ENCODE data around the gene PEMT. TPM values are rescaled to one million over a fixed set of nuclear protein-coding genes. Genes with fewer than 3 reads are reported as not detected.

Gene PEMT
- total and polyA plus RNA-seq, 9 of the 15 experiments (the other 6 are each of a cell fraction or from before 2014, with no cell fraction given) = 1.4 to 36.4 (median 13.6) TPM

DNA sequence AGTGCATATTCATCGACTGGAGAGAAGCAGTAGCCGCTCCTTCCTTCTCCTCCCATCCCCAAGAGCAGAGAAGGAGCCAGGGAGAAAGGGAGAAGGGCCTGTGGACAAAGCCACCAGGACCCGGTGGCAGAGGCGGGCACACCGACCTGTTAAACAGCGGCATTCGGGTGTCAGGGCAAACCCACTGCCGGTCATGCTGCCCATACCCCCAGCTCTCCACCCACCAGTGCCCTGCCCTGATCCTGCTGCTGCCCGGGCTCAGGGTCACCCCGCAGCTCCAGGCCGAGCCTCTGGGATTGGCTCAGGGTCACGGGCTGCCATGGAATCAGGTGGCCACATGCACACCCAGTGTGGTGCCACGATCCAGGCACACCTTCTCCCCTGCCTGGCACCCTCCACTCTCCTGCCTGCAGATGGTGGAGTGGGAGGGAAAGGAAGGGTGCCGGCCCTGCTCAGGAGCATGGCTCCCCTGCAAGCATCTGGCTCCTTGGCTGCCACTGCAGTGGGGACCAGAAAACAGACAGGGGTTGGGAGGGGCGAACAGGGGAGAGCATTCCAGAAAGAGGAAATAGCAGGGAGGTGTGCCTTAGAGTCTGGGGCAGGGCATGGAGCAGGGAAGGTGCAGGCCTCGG lies 77.0 kb downstream of the PEMT start:
- intact Hi-C loops (cut with micrococcal nuclease) (no loop called here), in situ Hi-C loops (cut with MboI) (no loop called here)
- Histone ChIP-seq H3K9me1 (ENCODE audit: control insufficient read depth, insufficient read depth, low read length) (peaks cover 5% of the 10 kb centered on the region), H3K4me1 (replicated peaks in 1 of 2; ENCODE audit: control insufficient read depth in 2 of 2, insufficient read depth in 2 of 2, low read length in 2 of 2) (peaks cover 8 to 36% of the 10 kb centered on the region in 2 experiments; a peak in 4 of 5 replicates), H3K79me2 (ENCODE audit: control insufficient read depth, insufficient read depth, low read length) (no peaks in the 10 kb centered on the region), H3K4me2 (ENCODE audit: insufficient read depth, low read length) (no peak overlapping the region), H3K27ac (ENCODE audit: extremely low read depth, low read depth, low read length) (no peak overlapping the region), H3K4me3 (no peak overlapping the region), H3K9ac (ENCODE audit: insufficient read depth in 1 of 2, low read depth in 2 of 2, low read length in 2 of 2) (no peak overlapping the region), H3K9me3 (replicated peaks; ENCODE audit: control insufficient read depth, insufficient read depth, low read depth, low read length) (no peaks in the 10 kb centered on the region), H3K36me3 (ENCODE audit: control insufficient read depth, insufficient read depth, low read length) (no peaks in the 10 kb centered on the region), H3K27me3 (ENCODE audit: control insufficient read depth in 2 of 2, insufficient read depth in 2 of 2, low read length in 2 of 2) (no peaks in the 10 kb centered on the region), H2AFZ (ENCODE audit: low read depth, low read length) (no peak overlapping the region), H4K20me1 (replicated peaks; ENCODE audit: control insufficient read depth, insufficient read depth, low read length) (no peaks in the 10 kb centered on the region)
- ChIA-PET POLR2A (interaction anchor here (0.5 kb wide), 1 partner anchor 20 kb away, joined by 4 read pairs; no protein-coding TSS in a partner anchor), CTCF (ENCODE audit: low intra/inter-chr PET ratio) (no interaction called here)
- 42% methylated on average over 9 of the region's 16 CpGs for WGBS (ENCODE audit: insufficient coverage, low coverage, missing lambda C conversion rate)
- no peak for FAIRE-seq
- no peak for TF ChIP-seq ZZZ3 (IDR thresholded peaks at IDR 0.05)
- TF ChIP-seq, protein P1, sequence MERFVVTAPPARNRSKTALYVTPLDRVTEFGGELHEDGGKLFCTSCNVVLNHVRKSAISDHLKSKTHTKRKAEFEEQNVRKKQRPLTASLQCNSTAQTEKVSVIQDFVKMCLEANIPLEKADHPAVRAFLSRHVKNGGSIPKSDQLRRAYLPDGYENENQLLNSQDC (CRISPR knock-in tag; IDR thresholded peaks at IDR 0.05) = no peak
- TF ChIP-seq CHD4 (IDR thresholded peaks at IDR 0.05; ENCODE audit: insufficient read depth, insufficient replicate concordance, low read depth, low read length, poor library complexity, severe bottlenecking) = no peak
- no peak for TF ChIP-seq KAT7 (CRISPR knock-in tag; IDR thresholded peaks at IDR 0.05; ENCODE audit: borderline replicate concordance)
- TF ChIP-seq SREBF2 (CRISPR knock-in tag; IDR thresholded peaks at IDR 0.05) = no peak
- TF ChIP-seq ZNF3 (CRISPR knock-in tag; IDR thresholded peaks at IDR 0.05) = no peak
- no peak for TF ChIP-seq ZNF699 (CRISPR knock-in tag; IDR thresholded peaks at IDR 0.05; ENCODE audit: insufficient replicate concordance)
- TF ChIP-seq COPS2 (conservative IDR thresholded peaks at IDR 0.05) = no peak
- TF ChIP-seq ZNF561 (CRISPR knock-in tag; conservative IDR thresholded peaks at IDR 0.05) = no peak
- TF ChIP-seq MYBL2 (IDR thresholded peaks at IDR 0.05; ENCODE audit: low read depth) = no peak
- no peak for TF ChIP-seq MYBL2 (CRISPR knock-in tag; IDR thresholded peaks at IDR 0.05; ENCODE audit: borderline replicate concordance)
- TF ChIP-seq HMG20A (CRISPR knock-in tag; conservative IDR thresholded peaks at IDR 0.05) = no peak
- TF ChIP-seq CEBPG (CRISPR knock-in tag; IDR thresholded peaks at IDR 0.05) = no peak
- TF ChIP-seq CEBPG (tag; conservative IDR thresholded peaks at IDR 0.05 in 1 of 2, IDR thresholded peaks at IDR 0.05 in 1 of 2) = no peak
- TF ChIP-seq POLR2AphosphoS5 (IDR thresholded peaks at IDR 0.05; ENCODE audit: control insufficient read depth, insufficient read depth, low read depth, low read length) = no peak
- TF ChIP-seq MCM2 (IDR thresholded peaks at IDR 0.05; ENCODE audit: low read depth) = no peak
- no peak for DNase-seq (ENCODE audit: extremely low read depth in 1 of 4, low spot score in 3 of 4)
- ATAC-seq = no peak
- BruUV-seq (replicated peaks) = no TSS peak

Measured in K562 (cell line).